B cell (primary cell): ENCODE measurements around the gene FLT1. TPM values are rescaled to one million over a fixed set of nuclear protein-coding genes. Genes with fewer than 3 reads are reported as not detected.

Experiments used
- ATAC-seq: fragments of 200-7000 bp; cut with Tn5 transposase; one replicate; pipeline ENCODE4 v1.10.0; 2021; ENCODE audit warnings: low read depth, mild to moderate bottlenecking, moderate number of reproducible peaks, moderate library complexity
- CTCF ChIA-PET: fragments of 350-600 bp; sonication (Branson Sonifier 250); formaldehyde crosslinking; loops from one replicate; lab custom pipeline; 2021; ENCODE audit warnings: antibody characterized with exemption, inconsistent platforms; lab: Charles Lee
- POLR2A ChIA-PET: fragments of 350-600 bp; sonication (Branson Sonifier 250); formaldehyde crosslinking; loops from one replicate; lab custom pipeline; 2021; ENCODE audit warnings: antibody characterized with exemption; lab: Charles Lee
- DNase-seq: peaks from one replicate; pipeline ENCODE4 v3.0.0; 2013
- H2AFZ ChIP-seq: 2 replicates; pipeline ENCODE4 v1.6.1; 2012; ENCODE audit warnings: mild to moderate bottlenecking, low read depth, low read length; ENCODE audit not compliant: insufficient read depth, poor library complexity, severe bottlenecking
- H3K27ac ChIP-seq, 2 donors: 1 replicate in 1 of 2; 2 replicates in 1 of 2; pipeline ENCODE4 v1.5.1; 2012 to 2013; ENCODE audit warnings: low read length in 2 of 2, mild to moderate bottlenecking in 2 of 2, moderate library complexity in 1 of 2
- H3K27me3 ChIP-seq, 4 experiments: fragments of 200-600 bp in 1 of 4; sonication (generic) in 1 of 4; replicated peaks in 1 of 4; 1 replicate in 2 of 4; 2 replicates in 2 of 4; pipeline versions ENCODE4 v1.6.1 to v1.7.0; 2013 to 2016; ENCODE audit warnings: low read length in 3 of 4, mild to moderate bottlenecking in 2 of 4, mixed read lengths in 1 of 4, moderate library complexity in 1 of 4; ENCODE audit not compliant: insufficient read depth in 4 of 4, control insufficient read depth in 3 of 4; ENCODE audit errors: control extremely low read depth in 1 of 4
- H3K36me3 ChIP-seq, 2 experiments: replicated peaks in 1 of 2; 1 replicate in 1 of 2; 2 replicates in 1 of 2; pipeline versions ENCODE4 v1.6.1 to v1.7.1; 2013; ENCODE audit warnings: low read length in 1 of 2; ENCODE audit not compliant: insufficient read depth in 2 of 2, control insufficient read depth in 1 of 2; ENCODE audit errors: control extremely low read depth in 1 of 2, extremely low read depth in 1 of 2
- H3K4me1 ChIP-seq, 2 donors: fragments of 200-600 bp in 1 of 2; sonication (generic) in 1 of 2; 1 replicate in 1 of 2; 2 replicates in 1 of 2; pipeline versions ENCODE4 v1.5.1 to v1.6.1; 2013 to 2017; ENCODE audit warnings: low read length in 2 of 2; ENCODE audit not compliant: control insufficient read depth in 2 of 2, insufficient read depth in 2 of 2
- H3K4me2 ChIP-seq: replicated peaks from 2 replicates; pipeline ENCODE3; 2012; ENCODE audit warnings: mild to moderate bottlenecking, low read depth, low read length; ENCODE audit not compliant: poor library complexity, severe bottlenecking
- H3K4me3 ChIP-seq, 5 experiments: fragments of 200-600 bp in 1 of 5; sonication (generic) in 1 of 5; 1 replicate in 3 of 5; 2 replicates in 2 of 5; pipeline versions ENCODE4 v1.5.1 to v1.7.0; 2011 to 2016; ENCODE audit warnings: low read length in 4 of 5, mild to moderate bottlenecking in 4 of 5, low read depth in 2 of 5, control low read depth in 1 of 5, moderate library complexity in 1 of 5; ENCODE audit not compliant: insufficient read depth in 1 of 5; ENCODE audit errors: control extremely low read depth in 1 of 5, extremely low read depth in 1 of 5
- H3K79me2 ChIP-seq: fragments of 200-600 bp; sonication (generic); one replicate; pipeline ENCODE4 v1.6.0; 2016; ENCODE audit warnings: low read length; ENCODE audit not compliant: control insufficient read depth, insufficient read depth
- H3K9ac ChIP-seq: fragments of 200-600 bp; sonication (generic); 2 replicates; pipeline ENCODE4 v1.6.1; 2017; ENCODE audit warnings: mild to moderate bottlenecking, low read length, moderate library complexity
- H3K9me3 ChIP-seq, 3 donors: one replicate each; pipeline versions ENCODE4 v1.6.1 to v1.7.1; 2013; ENCODE audit warnings: low read length in 2 of 3; ENCODE audit not compliant: control insufficient read depth in 2 of 3, insufficient read depth in 1 of 3; ENCODE audit errors: control extremely low read depth in 1 of 3
- H4K20me1 ChIP-seq: 2 replicates; pipeline ENCODE4 v1.6.0; 2012; ENCODE audit warnings: mild to moderate bottlenecking, low read length; ENCODE audit not compliant: insufficient read depth, control insufficient read depth, poor library complexity, severe bottlenecking
- H3K27ac Mint-ChIP-seq: one replicate; pipeline ENCODE4 v1.8.0; 2021; ENCODE audit warnings: mixed read lengths
- H3K27me3 Mint-ChIP-seq: one replicate; pipeline ENCODE4 v1.8.0; 2021; ENCODE audit warnings: mixed read lengths
- H3K4me1 Mint-ChIP-seq: one replicate; pipeline ENCODE4 v1.8.0; 2021; ENCODE audit warnings: mixed read lengths
- H3K4me3 Mint-ChIP-seq: one replicate; pipeline ENCODE4 v1.8.0; 2021; ENCODE audit warnings: mixed read lengths
- H3K9me3 Mint-ChIP-seq: one replicate; pipeline ENCODE4 v1.8.0; 2022; ENCODE audit warnings: mixed read lengths; ENCODE audit not compliant: insufficient read depth
- EZH2 ChIP-seq: IDR thresholded peaks from 2 replicates; pipeline ENCODE4 v1.6.1; 2012; ENCODE audit warnings: borderline replicate concordance, low read depth, mild to moderate bottlenecking, moderate library complexity, low read length; ENCODE audit not compliant: insufficient read depth, poor library complexity, severe bottlenecking
- WGBS: methylation state at CpG from one replicate; pipeline ENCODE4 v1.1.5; 2013; ENCODE audit warnings: missing lambda C conversion rate; ENCODE audit not compliant: insufficient coverage; 5-methylcytosine and 5-hydroxymethylcytosine counted together
- intact Hi-C: fragments of 100-400 bp; cut with micrococcal nuclease; formaldehyde crosslinking; loops from one replicate; pipeline ENCODE4 v1.10.0; 2022
- polyA plus RNA-seq: library from polyadenylated mRNA; depleted of rRNA; stranded (reverse); fragments of >200 nt; gene quantifications from 2 replicates; pipeline ENCODE4 v1.2.3, GENCODE V29; 2012
- total RNA-seq, 2 donors: library from RNA; stranded (reverse); fragments of 120-200 nt in 1 of 2; gene quantifications; 1 replicate in 1 of 2; 2 replicates in 1 of 2; pipeline versions ENCODE4 v1.2.3 to v1.2.4, GENCODE V29; 2013 to 2022
- TF ChIP-seq, protein P1 (sequence below): fragments of 200-600 bp; IDR thresholded peaks from one replicate; pipeline ENCODE4 v1.8.0; 2022; ENCODE audit warnings: antibody characterized with exemption, mild to moderate bottlenecking

Gene FLT1
- total and polyA plus RNA-seq, 2 donors (not counting 1 experiment from before 2014, with no cell fraction given) = 1.1 to 1.2 TPM

DNA sequence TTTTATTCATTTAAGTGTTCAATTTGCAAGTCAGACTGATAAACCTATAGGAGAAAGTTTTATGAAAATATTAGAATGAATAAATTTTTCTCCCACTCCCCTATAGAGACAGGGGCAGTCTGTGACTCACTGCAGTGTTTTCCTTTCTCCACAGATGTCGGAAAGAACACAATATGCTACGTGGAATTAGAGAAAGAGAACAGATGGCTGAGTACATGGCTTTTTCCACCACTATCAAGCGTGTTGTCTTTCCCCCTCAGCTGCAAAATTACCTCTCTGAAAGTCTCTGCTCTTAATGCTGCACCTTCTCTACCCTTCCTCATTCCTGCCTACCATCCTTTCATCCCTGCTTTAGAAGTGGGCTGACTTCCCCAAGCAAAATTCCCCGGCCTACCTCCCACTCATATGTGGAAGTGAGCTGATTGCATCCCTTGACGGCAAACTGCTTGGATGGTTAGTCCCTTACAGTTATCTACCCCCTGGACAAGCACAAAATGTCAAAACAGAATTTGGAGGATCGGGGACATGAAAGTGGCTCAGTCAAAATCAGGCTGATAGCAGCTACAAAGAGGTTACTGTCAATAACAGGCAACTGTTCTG lies 30.0 kb downstream of the FLT1 start:
- Histone ChIP-seq H3K4me1 (no peaks in the 10 kb centered on the region), H3K4me2 (no peak overlapping the region), H3K79me2 (no peaks in the 10 kb centered on the region), H3K27me3 (no peaks in the 10 kb centered on the region), H4K20me1 (no peaks in the 10 kb centered on the region), H3K27ac (no peak overlapping the region), H3K36me3 (no peaks in the 10 kb centered on the region), H3K9me3 (no peaks in the 10 kb centered on the region), H3K4me3 (no peak overlapping the region), H2AFZ (no peak overlapping the region), H3K9ac (no peak overlapping the region)
- ATAC-seq (no peak), DNase-seq (no peak)
- TF ChIP-seq EZH2 = no peak
- TF ChIP-seq, protein P1, sequence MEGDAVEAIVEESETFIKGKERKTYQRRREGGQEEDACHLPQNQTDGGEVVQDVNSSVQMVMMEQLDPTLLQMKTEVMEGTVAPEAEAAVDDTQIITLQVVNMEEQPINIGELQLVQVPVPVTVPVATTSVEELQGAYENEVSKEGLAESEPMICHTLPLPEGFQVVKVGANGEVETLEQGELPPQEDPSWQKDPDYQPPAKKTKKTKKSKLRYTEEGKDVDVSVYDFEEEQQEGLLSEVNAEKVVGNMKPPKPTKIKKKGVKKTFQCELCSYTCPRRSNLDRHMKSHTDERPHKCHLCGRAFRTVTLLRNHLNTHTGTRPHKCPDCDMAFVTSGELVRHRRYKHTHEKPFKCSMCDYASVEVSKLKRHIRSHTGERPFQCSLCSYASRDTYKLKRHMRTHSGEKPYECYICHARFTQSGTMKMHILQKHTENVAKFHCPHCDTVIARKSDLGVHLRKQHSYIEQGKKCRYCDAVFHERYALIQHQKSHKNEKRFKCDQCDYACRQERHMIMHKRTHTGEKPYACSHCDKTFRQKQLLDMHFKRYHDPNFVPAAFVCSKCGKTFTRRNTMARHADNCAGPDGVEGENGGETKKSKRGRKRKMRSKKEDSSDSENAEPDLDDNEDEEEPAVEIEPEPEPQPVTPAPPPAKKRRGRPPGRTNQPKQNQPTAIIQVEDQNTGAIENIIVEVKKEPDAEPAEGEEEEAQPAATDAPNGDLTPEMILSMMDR = no peak
- Mint-ChIP-seq H3K4me1 (peaks cover 2% of the 10 kb centered on the region), H3K27me3 (peaks cover 8% of the 10 kb centered on the region), H3K27ac (no peak overlapping the region), H3K9me3 (no peaks in the 10 kb centered on the region), H3K4me3 (no peak overlapping the region)
- intact Hi-C loops = no loop called here
- ChIA-PET POLR2A (interaction anchor here (0.6 kb wide), 1 partner anchor 10 kb away, joined by 3 read pairs; no protein-coding TSS in a partner anchor), CTCF (interaction anchor here (1.2 kb wide), 1 partner anchor 140 kb away, joined by 3 read pairs; no protein-coding TSS in a partner anchor)
- WGBS = 93% methylated on average over 3 of the region's 6 CpGs

DNA sequence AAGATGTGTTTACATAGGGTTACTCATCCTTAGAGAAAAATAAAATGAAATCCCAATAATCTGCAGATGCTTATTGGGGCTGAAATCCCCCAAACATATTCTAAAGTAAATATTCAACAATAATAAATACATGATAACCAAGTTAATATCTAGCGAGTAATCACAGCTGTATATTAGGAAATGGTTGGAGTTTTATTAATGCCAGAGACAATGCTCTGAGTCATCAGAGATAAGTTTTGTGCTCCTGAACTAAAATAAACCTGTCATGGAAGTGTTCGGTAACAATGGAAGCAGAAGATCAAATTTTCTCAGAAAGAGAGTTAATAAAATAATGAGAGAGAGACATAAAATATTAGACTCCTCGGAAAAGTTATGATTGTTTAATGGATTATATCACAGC lies 31.4 kb downstream of the FLT1 start:
- H3K9me3 Mint-ChIP-seq = no peaks in the 10 kb centered on the region
- TF ChIP-seq, protein P1 = no peak
- TF ChIP-seq EZH2 = no peak
- no peak overlapping the region for H2AFZ ChIP-seq
- H3K36me3 ChIP-seq = no peaks in the 10 kb centered on the region
- no peak overlapping the region for H3K27ac ChIP-seq
- CTCF ChIA-PET = no interaction called here
- POLR2A ChIA-PET = no interaction called here
- no peaks in the 10 kb centered on the region for H3K4me1 ChIP-seq
- no peaks in the 10 kb centered on the region for H3K79me2 ChIP-seq
- H3K27me3 Mint-ChIP-seq = peaks cover 8% of the 10 kb centered on the region
- ATAC-seq (no peak), DNase-seq (no peak)
- intact Hi-C loops = no loop called here
- H4K20me1 ChIP-seq = no peaks in the 10 kb centered on the region
- H3K9me3 ChIP-seq = no peaks in the 10 kb centered on the region
- no peak overlapping the region for H3K4me3 ChIP-seq
- no peaks in the 10 kb centered on the region for H3K4me1 Mint-ChIP-seq
- WGBS = no CpG with 5 or more reads among the region's 3 CpGs
- no peak overlapping the region for H3K4me2 ChIP-seq
- H3K27ac Mint-ChIP-seq = no peak overlapping the region
- no peak overlapping the region for H3K9ac ChIP-seq
- no peaks in the 10 kb centered on the region for H3K27me3 ChIP-seq
- no peak overlapping the region for H3K4me3 Mint-ChIP-seq
